Measurements from ENCODE around the gene MAGEF1.

GRCh38 chr3:184685646-184686045 is 26.2 kb downstream of the MAGEF1 start:
- no peak for TF ChIP-seq CTCF (IDR thresholded peaks at IDR 0.05)
- no peak for TF ChIP-seq POLR2A (IDR thresholded peaks at IDR 0.05)
